HCT116 (cell line): ENCODE measurements around the gene UCK1. TPM values are rescaled to one million over a fixed set of nuclear protein-coding genes. Genes with fewer than 3 reads are reported as not detected.

Experiments used
- ATAC-seq: fragments of 200-7000 bp; cut with Tn5 transposase; 2 replicates; pipeline ENCODE4 v1.9.1; 2020; ENCODE audit warnings: mild to moderate bottlenecking, moderate library complexity
- BruUV-seq: library from RNA; stranded (reverse); fragments of 400-500 nt; replicated peaks from 2 replicates; lab custom pipeline; 2021; lab: Mats Ljungman, UMichigan
- CTCF ChIA-PET: fragments of 300-600 bp; sonication (Branson Sonifier 250); formaldehyde crosslinking; loops from one replicate; lab custom pipeline; 2021; ENCODE audit warnings: antibody characterized with exemption; lab: Charles Lee
- POLR2A ChIA-PET: fragments of 300-600, 350-600 bp; sonication (Branson Sonifier 250); formaldehyde crosslinking; loops from one replicate; lab custom pipeline; 2021; ENCODE audit warnings: antibody characterized with exemption; lab: Charles Lee
- RAD21 ChIA-PET, 2 experiments: fragments of 300-600 bp; sonication (Branson Sonifier 250); formaldehyde crosslinking; loops; one replicate each; lab custom pipeline; 2023; ENCODE audit warnings: low total read pairs in 2 of 2; ENCODE audit not compliant: uncharacterized antibody in 2 of 2, unreplicated experiment in 2 of 2, low non-redundant PET in 1 of 2; lab: Charles Lee
- DNase-seq: peaks from one replicate; pipeline ENCODE4 v3.0.0-alpha.2; 2010; ENCODE audit warnings: low read depth, low spot score
- H2AFZ ChIP-seq: fragments of 200-600 bp; shearing (Covaris generic), sonication (generic); 2 replicates; pipeline ENCODE4 v1.6.1; 2017; ENCODE audit warnings: low read depth, mixed run types, mixed read lengths, antibody characterized with exemption, low read length; ENCODE audit not compliant: poor library complexity, severe bottlenecking
- H3K27ac ChIP-seq: 2 replicates; pipeline ENCODE4 v1.5.1; 2012; ENCODE audit warnings: low read depth, low read length
- H3K27me3 ChIP-seq: fragments of 200-600 bp; sonication (generic); 2 replicates; pipeline ENCODE4 v1.6.1; 2016; ENCODE audit warnings: mixed run types, low read length, mixed read lengths; ENCODE audit not compliant: insufficient read depth
- H3K36me3 ChIP-seq, 2 experiments: fragments of 200-500 bp in 1 of 2; fragments of 200-600 bp in 1 of 2; sonication (Bioruptor generic) in 1 of 2; sonication (generic) in 1 of 2; 2 replicates each; pipeline versions ENCODE4 v1.5.1 to v1.6.1; 2014 to 2016; ENCODE audit warnings: low read length in 2 of 2, inconsistent platforms in 1 of 2, mixed read lengths in 1 of 2, mixed run types in 1 of 2; ENCODE audit not compliant: insufficient read depth in 2 of 2, control insufficient read depth in 1 of 2
- H3K4me1 ChIP-seq, 2 experiments: fragments of 200-600 bp in 1 of 2; sonication (generic) in 1 of 2; 2 replicates each; pipeline versions ENCODE4 v1.5.1 to v1.6.1; 2012 to 2017; ENCODE audit warnings: low read length in 2 of 2, inconsistent platforms in 1 of 2, mild to moderate bottlenecking in 1 of 2, mixed read lengths in 1 of 2, mixed run types in 1 of 2, moderate library complexity in 1 of 2; ENCODE audit not compliant: insufficient read depth in 2 of 2, control insufficient read depth in 1 of 2
- H3K4me2 ChIP-seq: fragments of 200-600 bp; sonication (generic); 2 replicates; pipeline ENCODE4 v1.6.1; 2017; ENCODE audit warnings: mixed run types, low read length, mixed read lengths
- H3K4me3 ChIP-seq, 2 experiments: fragments of 200-600 bp in 1 of 2; sonication (generic) in 1 of 2; replicated peaks in 1 of 2; 2 replicates each; pipeline ENCODE4 v1.5.1; 2011 to 2016; ENCODE audit warnings: low read length in 2 of 2, control low read depth in 1 of 2, low read depth in 1 of 2, mild to moderate bottlenecking in 1 of 2, mixed read lengths in 1 of 2, mixed run types in 1 of 2
- H3K79me2 ChIP-seq: fragments of 200-600 bp; sonication (generic); 2 replicates; pipeline ENCODE4 v1.6.1; 2017; ENCODE audit warnings: mild to moderate bottlenecking, mixed run types, low read length, moderate library complexity, mixed read lengths; ENCODE audit not compliant: insufficient read depth
- H3K9ac ChIP-seq: fragments of 200-600 bp; sonication (generic); 2 replicates; pipeline ENCODE4 v1.6.1; 2016; ENCODE audit warnings: low read length, mixed read lengths
- H3K9me2 ChIP-seq: fragments of 200-600 bp; sonication (generic), shearing (Covaris generic); 2 replicates; pipeline ENCODE4 v1.6.1; 2017; ENCODE audit warnings: mixed run types, mild to moderate bottlenecking, moderate library complexity; ENCODE audit not compliant: insufficient read depth
- H3K9me3 ChIP-seq, 2 experiments: fragments of 200-500 bp in 1 of 2; fragments of 200-600 bp in 1 of 2; sonication (Bioruptor generic) in 1 of 2; sonication (generic) in 1 of 2; 2 replicates each; pipeline ENCODE4 v1.6.1; 2014 to 2017; ENCODE audit warnings: low read length in 2 of 2, mixed read lengths in 2 of 2, inconsistent platforms in 1 of 2, low read depth in 1 of 2, mild to moderate bottlenecking in 1 of 2, mixed run types in 1 of 2, moderate library complexity in 1 of 2; ENCODE audit not compliant: control insufficient read depth in 1 of 2, insufficient read depth in 1 of 2
- H4K20me1 ChIP-seq: fragments of 200-600 bp; sonication (generic), shearing (Covaris generic); 2 replicates; pipeline ENCODE4 v1.6.1; 2017; ENCODE audit warnings: mixed run types, mild to moderate bottlenecking, moderate library complexity; ENCODE audit not compliant: insufficient read depth
- CBX3 ChIP-seq: IDR thresholded peaks from 2 replicates; pipeline ENCODE4 v1.6.1; 2012; ENCODE audit warnings: low read depth
- EZH2phosphoT487 ChIP-seq: fragments of 200-600 bp; IDR thresholded peaks from 2 replicates; pipeline ENCODE4 v1.6.1; 2018; ENCODE audit warnings: antibody characterized with exemption, borderline replicate concordance
- POLR2AphosphoS5 ChIP-seq: IDR thresholded peaks from 2 replicates; pipeline ENCODE4 v1.6.1; 2011; ENCODE audit warnings: mild to moderate bottlenecking, low read depth, low read length, moderate library complexity
- RAD21 ChIP-seq: IDR thresholded peaks from 2 replicates; pipeline ENCODE4 v1.6.1; 2012; ENCODE audit warnings: low read depth, mild to moderate bottlenecking
- SP1 ChIP-seq: IDR thresholded peaks from 2 replicates; pipeline ENCODE4 v1.6.1; 2012; ENCODE audit warnings: low read depth
- TCF7L2 ChIP-seq: IDR thresholded peaks from 2 replicates; pipeline ENCODE4 v1.7.0; 2011; ENCODE audit warnings: borderline replicate concordance, inconsistent platforms; ENCODE audit not compliant: insufficient read depth, insufficient read length; ENCODE audit errors: extremely low read depth
- YY1 ChIP-seq: IDR thresholded peaks from 2 replicates; pipeline ENCODE4 v1.6.1; 2011; ENCODE audit warnings: low read length, low read depth, moderate library complexity, mild to moderate bottlenecking; ENCODE audit not compliant: insufficient replicate concordance; ENCODE audit errors: extremely low read depth
- intact Hi-C: fragments of 100-400 bp; cut with micrococcal nuclease; formaldehyde crosslinking; loops from 2 replicates; pipeline ENCODE4 v1.10.0; 2022
- total RNA-seq: library from RNA; stranded (reverse); gene quantifications from one replicate; pipeline ENCODE4 v1.2.1, GENCODE V29; 2021; ENCODE audit not compliant: unreplicated experiment
- TF ChIP-seq, protein P1 (sequence below): IDR thresholded peaks from 2 replicates; pipeline ENCODE4 v1.6.1; 2012
- TF ChIP-seq, protein P2 (sequence below): IDR thresholded peaks from 2 replicates; pipeline ENCODE4 v1.6.1; 2012
- TF ChIP-seq, protein P3 (sequence below): IDR thresholded peaks from 2 replicates; pipeline ENCODE4 v1.6.1; 2011; ENCODE audit warnings: mild to moderate bottlenecking, low read length, moderate library complexity; ENCODE audit not compliant: insufficient replicate concordance; ENCODE audit errors: extremely low read depth
- TF ChIP-seq, protein P4 (sequence below): IDR thresholded peaks from 2 replicates; pipeline ENCODE4 v1.6.1; 2012; ENCODE audit warnings: low read depth

UCK1 gene
- total RNA-seq, 1 experiment from 2014 or later: 17.5 TPM

DNA sequence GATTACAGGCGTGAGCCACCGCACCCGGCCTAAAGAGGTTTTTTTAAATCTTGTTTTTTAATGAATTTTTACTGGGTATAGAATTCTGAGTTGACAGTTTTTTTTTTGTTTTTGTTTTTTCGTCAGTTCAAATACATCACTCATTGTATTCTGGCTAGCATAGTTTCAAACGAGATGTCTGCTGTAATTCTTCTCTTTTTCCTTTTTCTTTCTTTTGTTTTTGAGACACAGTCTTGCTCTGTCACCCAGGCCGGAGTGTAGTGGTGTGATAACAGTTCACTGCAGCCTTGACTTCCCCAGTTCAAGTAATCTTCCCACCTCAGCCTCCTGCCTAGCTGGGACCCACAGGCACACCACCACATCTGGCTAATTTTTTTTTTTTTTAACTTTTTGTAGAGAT is 12.1 kb upstream of the UCK1 start:
- POLR2A ChIA-PET: no interaction called here
- CTCF ChIA-PET: no interaction called here
- Histone ChIP-seq H3K9me3 (peaks cover 0 to 12% of the 10 kb centered on the region in 2 experiments; a peak in 2 of 4 replicates), H3K27ac (no peak overlapping the region), H3K27me3 (no peaks in the 10 kb centered on the region), H3K36me3 (no peaks in the 10 kb centered on the region), H2AFZ (no peak overlapping the region), H3K9me2 (no peaks in the 10 kb centered on the region), H3K4me1 (peaks cover 3 to 9% of the 10 kb centered on the region in 2 experiments; a peak in 1 of 4 replicates), H3K4me3 (no peak overlapping the region), H3K9ac (no peak overlapping the region), H4K20me1 (no peaks in the 10 kb centered on the region), H3K79me2 (no peaks in the 10 kb centered on the region), H3K4me2 (no peak overlapping the region)
- RAD21 ChIA-PET: no interaction called here
- TF ChIP-seq YY1: no peak
- TF ChIP-seq, protein P1, sequence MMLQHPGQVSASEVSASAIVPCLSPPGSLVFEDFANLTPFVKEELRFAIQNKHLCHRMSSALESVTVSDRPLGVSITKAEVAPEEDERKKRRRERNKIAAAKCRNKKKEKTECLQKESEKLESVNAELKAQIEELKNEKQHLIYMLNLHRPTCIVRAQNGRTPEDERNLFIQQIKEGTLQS: no peak
- TF ChIP-seq CBX3: peak; percentile 84
- no peak for TF ChIP-seq RAD21
- ATAC-seq (no peak), DNase-seq (no peak)
- intact Hi-C loops: no loop called here
- no TSS peak for BruUV-seq

DNA sequence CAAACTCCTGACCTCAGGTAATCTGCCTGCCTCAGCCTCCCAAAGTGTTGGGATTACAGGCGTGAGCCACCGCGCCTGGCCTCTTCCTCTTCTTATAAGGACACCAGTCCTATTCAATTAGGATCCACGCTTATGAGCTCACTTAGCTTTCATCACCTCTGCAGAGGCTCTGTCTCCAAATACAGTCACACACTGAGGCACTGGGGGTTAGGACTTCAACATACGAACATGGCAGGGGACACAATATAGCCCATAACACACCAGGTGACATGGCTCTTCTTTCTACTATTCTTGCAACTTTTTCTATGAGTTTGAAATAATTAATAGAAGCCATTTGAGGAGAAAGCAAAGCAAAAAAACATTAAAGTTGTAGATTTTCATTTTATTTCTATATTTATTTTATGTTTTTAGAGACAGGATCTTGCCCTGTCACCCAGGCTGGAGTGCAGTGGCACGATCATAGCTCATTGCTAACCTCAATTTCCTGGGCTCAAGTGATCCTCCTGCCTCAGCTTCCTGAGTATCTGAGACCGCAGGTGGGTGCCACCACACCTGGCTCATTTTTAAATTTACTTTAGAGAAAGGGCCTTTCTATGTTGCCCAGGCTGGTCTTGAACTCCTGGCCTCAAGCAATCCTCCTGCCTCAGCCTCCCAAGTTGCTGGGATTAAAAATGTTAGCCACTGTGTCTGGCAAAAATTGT is 8.3 kb upstream of the UCK1 start:
- POLR2A ChIA-PET: no interaction called here
- intact Hi-C loops: no loop called here
- TF ChIP-seq, protein P2, sequence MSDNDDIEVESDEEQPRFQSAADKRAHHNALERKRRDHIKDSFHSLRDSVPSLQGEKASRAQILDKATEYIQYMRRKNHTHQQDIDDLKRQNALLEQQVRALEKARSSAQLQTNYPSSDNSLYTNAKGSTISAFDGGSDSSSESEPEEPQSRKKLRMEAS: no peak
- TF ChIP-seq, protein P3, sequence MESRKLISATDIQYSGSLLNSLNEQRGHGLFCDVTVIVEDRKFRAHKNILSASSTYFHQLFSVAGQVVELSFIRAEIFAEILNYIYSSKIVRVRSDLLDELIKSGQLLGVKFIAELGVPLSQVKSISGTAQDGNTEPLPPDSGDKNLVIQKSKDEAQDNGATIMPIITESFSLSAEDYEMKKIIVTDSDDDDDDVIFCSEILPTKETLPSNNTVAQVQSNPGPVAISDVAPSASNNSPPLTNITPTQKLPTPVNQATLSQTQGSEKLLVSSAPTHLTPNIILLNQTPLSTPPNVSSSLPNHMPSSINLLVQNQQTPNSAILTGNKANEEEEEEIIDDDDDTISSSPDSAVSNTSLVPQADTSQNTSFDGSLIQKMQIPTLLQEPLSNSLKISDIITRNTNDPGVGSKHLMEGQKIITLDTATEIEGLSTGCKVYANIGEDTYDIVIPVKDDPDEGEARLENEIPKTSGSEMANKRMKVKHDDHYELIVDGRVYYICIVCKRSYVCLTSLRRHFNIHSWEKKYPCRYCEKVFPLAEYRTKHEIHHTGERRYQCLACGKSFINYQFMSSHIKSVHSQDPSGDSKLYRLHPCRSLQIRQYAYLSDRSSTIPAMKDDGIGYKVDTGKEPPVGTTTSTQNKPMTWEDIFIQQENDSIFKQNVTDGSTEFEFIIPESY: no peak
- TF ChIP-seq EZH2phosphoT487: no peak
- TF ChIP-seq SP1: no peak
- no peak for TF ChIP-seq YY1
- TF ChIP-seq, protein P4, sequence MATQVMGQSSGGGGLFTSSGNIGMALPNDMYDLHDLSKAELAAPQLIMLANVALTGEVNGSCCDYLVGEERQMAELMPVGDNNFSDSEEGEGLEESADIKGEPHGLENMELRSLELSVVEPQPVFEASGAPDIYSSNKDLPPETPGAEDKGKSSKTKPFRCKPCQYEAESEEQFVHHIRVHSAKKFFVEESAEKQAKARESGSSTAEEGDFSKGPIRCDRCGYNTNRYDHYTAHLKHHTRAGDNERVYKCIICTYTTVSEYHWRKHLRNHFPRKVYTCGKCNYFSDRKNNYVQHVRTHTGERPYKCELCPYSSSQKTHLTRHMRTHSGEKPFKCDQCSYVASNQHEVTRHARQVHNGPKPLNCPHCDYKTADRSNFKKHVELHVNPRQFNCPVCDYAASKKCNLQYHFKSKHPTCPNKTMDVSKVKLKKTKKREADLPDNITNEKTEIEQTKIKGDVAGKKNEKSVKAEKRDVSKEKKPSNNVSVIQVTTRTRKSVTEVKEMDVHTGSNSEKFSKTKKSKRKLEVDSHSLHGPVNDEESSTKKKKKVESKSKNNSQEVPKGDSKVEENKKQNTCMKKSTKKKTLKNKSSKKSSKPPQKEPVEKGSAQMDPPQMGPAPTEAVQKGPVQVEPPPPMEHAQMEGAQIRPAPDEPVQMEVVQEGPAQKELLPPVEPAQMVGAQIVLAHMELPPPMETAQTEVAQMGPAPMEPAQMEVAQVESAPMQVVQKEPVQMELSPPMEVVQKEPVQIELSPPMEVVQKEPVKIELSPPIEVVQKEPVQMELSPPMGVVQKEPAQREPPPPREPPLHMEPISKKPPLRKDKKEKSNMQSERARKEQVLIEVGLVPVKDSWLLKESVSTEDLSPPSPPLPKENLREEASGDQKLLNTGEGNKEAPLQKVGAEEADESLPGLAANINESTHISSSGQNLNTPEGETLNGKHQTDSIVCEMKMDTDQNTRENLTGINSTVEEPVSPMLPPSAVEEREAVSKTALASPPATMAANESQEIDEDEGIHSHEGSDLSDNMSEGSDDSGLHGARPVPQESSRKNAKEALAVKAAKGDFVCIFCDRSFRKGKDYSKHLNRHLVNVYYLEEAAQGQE: no peak
- TF ChIP-seq RAD21: no peak
- TF ChIP-seq, protein P1: no peak
- TF ChIP-seq TCF7L2: no peak
- TF ChIP-seq POLR2AphosphoS5: no peak

More for the DNA sequence above, 8.3 kb upstream of the UCK1 start:
- Histone ChIP-seq H4K20me1 (no peaks in the 10 kb centered on the region), H3K27ac (no peak overlapping the region), H3K9ac (no peak overlapping the region), H3K9me3 (peaks cover 0 to 10% of the 10 kb centered on the region in 2 experiments; a peak in 2 of 4 replicates), H3K4me2 (no peak overlapping the region), H3K79me2 (no peaks in the 10 kb centered on the region), H3K4me3 (no peak overlapping the region), H3K27me3 (no peaks in the 10 kb centered on the region), H3K9me2 (no peaks in the 10 kb centered on the region), H3K36me3 (no peaks in the 10 kb centered on the region), H3K4me1 (no peaks in the 10 kb centered on the region), H2AFZ (no peak overlapping the region)
- no TSS peak for BruUV-seq
- no peak for DNase-seq
- RAD21 ChIA-PET: no interaction called here
- ATAC-seq: no peak
- CTCF ChIA-PET: no interaction called here
